SK-N-SH treated with all-trans-retinoic acid at 6 μM for 48 hours (cell line): ENCODE results near the gene SMTNL2.

Experiments
- ATAC-seq: fragments of 200-7000 bp; cut with Tn5 transposase; 3 replicates; pipeline ENCODE4 v1.9.1; 2020; ENCODE audit warnings: mild to moderate bottlenecking, moderate library complexity
- ARNTL ChIP-seq: fragments of 450-650 bp; formaldehyde crosslinking; IDR thresholded peaks from 2 replicates; pipeline ENCODE4 v1.5.0; 2020; ENCODE audit warnings: low read depth, mild to moderate bottlenecking, moderate library complexity, borderline replicate concordance
- BACH2 ChIP-seq: fragments of 250-450 bp; sonication (Bioruptor Pico); IDR thresholded peaks from 2 replicates; pipeline ENCODE4 v1.9.0; 2021; ENCODE audit warnings: mild to moderate bottlenecking, borderline replicate concordance
- CREB5 ChIP-seq: fragments of 250-450 bp; sonication (Bioruptor Pico); IDR thresholded peaks from 2 replicates; pipeline ENCODE4 v1.5.1; 2020; ENCODE audit warnings: low read depth, mild to moderate bottlenecking, moderate library complexity
- CSDC2 ChIP-seq: fragments of 250-450 bp; sonication (Bioruptor Pico); IDR thresholded peaks from 2 replicates; pipeline ENCODE4 v1.5.0; 2020; ENCODE audit warnings: mild to moderate bottlenecking, moderate library complexity
- ESRRG ChIP-seq: fragments of 250-450 bp; sonication (Bioruptor Pico); IDR thresholded peaks from 2 replicates; pipeline ENCODE4 v1.6.1; 2021; ENCODE audit warnings: mild to moderate bottlenecking
- GLIS3 ChIP-seq: fragments of 250-450 bp; sonication (Bioruptor Pico); IDR thresholded peaks from 2 replicates; pipeline ENCODE4 v1.5.0; 2020; ENCODE audit warnings: mild to moderate bottlenecking, moderate library complexity
- ISL1 ChIP-seq: fragments of 250-450 bp; sonication (Bioruptor Pico); IDR thresholded peaks from 2 replicates; pipeline ENCODE4 v2.1.2; 2022; ENCODE audit warnings: mild to moderate bottlenecking, moderate library complexity
- OSR1 ChIP-seq: fragments of 250-450 bp; sonication (Bioruptor Pico); IDR thresholded peaks from 2 replicates; pipeline ENCODE4 v1.8.0; 2022; ENCODE audit warnings: moderate library complexity, mild to moderate bottlenecking, inconsistent platforms
- PATZ1 ChIP-seq: fragments of 250-450 bp; sonication (Bioruptor Pico); IDR thresholded peaks from 2 replicates; pipeline ENCODE4 v1.8.0; 2020; ENCODE audit warnings: mild to moderate bottlenecking, moderate library complexity, borderline replicate concordance
- PPARA ChIP-seq: fragments of 250-450 bp; sonication (Bioruptor Pico); IDR thresholded peaks from 2 replicates; pipeline ENCODE4 v1.5.0; 2020; ENCODE audit warnings: mild to moderate bottlenecking, borderline replicate concordance
- SNAI2 ChIP-seq: fragments of 250-450 bp; sonication (Bioruptor Pico); IDR thresholded peaks from 2 replicates; pipeline ENCODE4 v1.5.0; 2020; ENCODE audit warnings: mild to moderate bottlenecking, moderate library complexity
- TCF4 ChIP-seq: fragments of 250-450 bp; sonication (Bioruptor Pico); IDR thresholded peaks from 2 replicates; pipeline ENCODE4 v1.8.0; 2021; ENCODE audit warnings: mild to moderate bottlenecking, moderate library complexity, borderline replicate concordance
- TOX ChIP-seq: fragments of 250-450 bp; sonication (Bioruptor Pico); IDR thresholded peaks from 2 replicates; pipeline ENCODE4 v1.8.0; 2021; ENCODE audit warnings: mild to moderate bottlenecking, moderate library complexity, borderline replicate concordance
- ZC3H10 ChIP-seq: fragments of 250-450 bp; sonication (Bioruptor Pico); IDR thresholded peaks from 2 replicates; pipeline ENCODE4 v1.5.1; 2021; ENCODE audit warnings: mild to moderate bottlenecking, moderate library complexity
- ZFP3 ChIP-seq: fragments of 250-450 bp; sonication (Bioruptor Pico); IDR thresholded peaks from 2 replicates; pipeline ENCODE4 v1.5.0; 2020; ENCODE audit warnings: mild to moderate bottlenecking, moderate library complexity
- ZFP30 ChIP-seq: fragments of 450-650 bp; formaldehyde crosslinking; IDR thresholded peaks from 2 replicates; pipeline ENCODE4 v1.5.0; 2022; ENCODE audit warnings: mild to moderate bottlenecking, moderate library complexity
- ZNF70 ChIP-seq: fragments of 450-650 bp; formaldehyde crosslinking; IDR thresholded peaks from 2 replicates; pipeline ENCODE4 v1.5.0; 2020; ENCODE audit warnings: mild to moderate bottlenecking, moderate library complexity
- ZNF8 ChIP-seq: fragments of 450-650 bp; formaldehyde crosslinking; IDR thresholded peaks from 2 replicates; pipeline ENCODE4 v1.5.0; 2020; ENCODE audit warnings: mild to moderate bottlenecking, moderate library complexity
- TF ChIP-seq, protein P1 (sequence below): fragments of 250-450 bp; sonication (Bioruptor Pico); IDR thresholded peaks from 2 replicates; pipeline ENCODE4 v1.8.0; 2021; ENCODE audit warnings: low read depth, mild to moderate bottlenecking, moderate library complexity, borderline replicate concordance
- TF ChIP-seq, protein P2 (sequence below): fragments of 250-450 bp; sonication (Bioruptor Pico); IDR thresholded peaks from 2 replicates; pipeline ENCODE4 v1.5.0; 2020; ENCODE audit warnings: mild to moderate bottlenecking, moderate library complexity

The SMTNL2 gene

DNA sequence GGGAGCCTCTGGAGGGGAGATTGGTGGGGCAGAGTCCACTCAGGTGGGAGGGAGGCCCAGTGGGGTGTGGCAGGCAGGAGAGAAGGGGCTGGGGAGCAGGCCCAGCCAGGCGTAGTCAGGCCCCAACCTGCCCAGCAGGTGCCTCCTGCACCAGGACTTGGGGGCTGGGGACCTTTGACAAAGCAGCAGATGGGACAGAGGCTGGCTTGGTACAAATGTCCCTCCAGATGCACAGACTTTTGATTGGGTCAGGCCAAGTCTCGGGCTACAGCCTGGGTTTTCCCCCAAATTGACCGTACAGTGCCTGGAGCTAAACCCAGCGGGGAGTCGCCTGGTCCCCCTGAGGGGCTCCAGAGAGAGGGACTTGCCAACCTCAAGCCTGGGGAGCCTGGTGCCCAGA, 24.4 kb upstream of the SMTNL2 start:
- no peak for ATAC-seq
- TF ChIP-seq, protein P1, sequence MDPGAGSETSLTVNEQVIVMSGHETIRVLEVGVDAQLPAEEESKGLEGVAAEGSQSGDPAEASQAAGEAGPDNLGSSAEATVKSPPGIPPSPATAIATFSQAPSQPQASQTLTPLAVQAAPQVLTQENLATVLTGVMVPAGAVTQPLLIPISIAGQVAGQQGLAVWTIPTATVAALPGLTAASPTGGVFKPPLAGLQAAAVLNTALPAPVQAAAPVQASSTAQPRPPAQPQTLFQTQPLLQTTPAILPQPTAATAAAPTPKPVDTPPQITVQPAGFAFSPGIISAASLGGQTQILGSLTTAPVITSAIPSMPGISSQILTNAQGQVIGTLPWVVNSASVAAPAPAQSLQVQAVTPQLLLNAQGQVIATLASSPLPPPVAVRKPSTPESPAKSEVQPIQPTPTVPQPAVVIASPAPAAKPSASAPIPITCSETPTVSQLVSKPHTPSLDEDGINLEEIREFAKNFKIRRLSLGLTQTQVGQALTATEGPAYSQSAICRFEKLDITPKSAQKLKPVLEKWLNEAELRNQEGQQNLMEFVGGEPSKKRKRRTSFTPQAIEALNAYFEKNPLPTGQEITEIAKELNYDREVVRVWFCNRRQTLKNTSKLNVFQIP (CRISPR knock-in tag): no peak
- no peak for TF ChIP-seq ZFP30 (CRISPR knock-in tag)
- TF ChIP-seq PPARA (CRISPR knock-in tag): no peak
- TF ChIP-seq ISL1 (CRISPR knock-in tag): no peak
- no peak for TF ChIP-seq ZC3H10 (CRISPR knock-in tag)
- TF ChIP-seq TOX: no peak
- TF ChIP-seq SNAI2 (CRISPR knock-in tag): no peak
- TF ChIP-seq ARNTL: no peak
- TF ChIP-seq CSDC2 (CRISPR knock-in tag): no peak
- no peak for TF ChIP-seq ZFP3 (CRISPR knock-in tag)
- no peak for TF ChIP-seq TCF4 (CRISPR knock-in tag)
- TF ChIP-seq CREB5: no peak
- TF ChIP-seq GLIS3 (CRISPR knock-in tag): no peak

DNA sequence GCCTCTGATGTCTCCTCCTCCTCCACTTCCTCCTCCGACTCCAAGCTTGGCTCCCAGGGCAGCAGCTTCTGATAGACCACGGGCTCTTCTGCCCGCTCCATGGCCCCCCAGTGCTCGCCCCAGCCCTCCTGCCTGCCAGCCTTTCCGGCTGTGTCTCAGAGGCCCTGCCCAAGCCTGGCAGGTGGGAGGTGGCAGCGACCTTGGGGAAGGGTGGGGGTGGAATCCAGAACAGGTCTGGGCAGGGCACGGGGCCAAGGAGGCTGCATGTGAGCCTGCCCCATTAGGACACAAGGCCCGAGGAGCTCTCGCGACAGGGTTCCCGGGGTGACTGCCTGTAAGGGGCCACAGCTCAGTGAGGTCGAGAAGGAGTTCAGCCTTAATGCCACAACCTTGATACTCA, 23.9 kb upstream of the SMTNL2 start, which contains the start of gene GGT6:
GGT6 (minus strand) TSS at position 157 of the 400 bp plus-strand sequence; CDS start at position 101, 56 bp downstream.
- no peak for ATAC-seq
- TF ChIP-seq BACH2 (no peak), CSDC2 (CRISPR knock-in tag) (no peak), CREB5 (no peak), ZNF8 (no peak), ESRRG (no peak), OSR1 (CRISPR knock-in tag) (no peak), PPARA (CRISPR knock-in tag) (no peak), ZC3H10 (CRISPR knock-in tag) (no peak), TOX (no peak), ZNF70 (CRISPR knock-in tag) (no peak)
- TF ChIP-seq, protein P1 (CRISPR knock-in tag): no peak

GRCh38 chr17:4560837-4561256, 23.5 kb upstream of the SMTNL2 start:
- TF ChIP-seq, protein P2, sequence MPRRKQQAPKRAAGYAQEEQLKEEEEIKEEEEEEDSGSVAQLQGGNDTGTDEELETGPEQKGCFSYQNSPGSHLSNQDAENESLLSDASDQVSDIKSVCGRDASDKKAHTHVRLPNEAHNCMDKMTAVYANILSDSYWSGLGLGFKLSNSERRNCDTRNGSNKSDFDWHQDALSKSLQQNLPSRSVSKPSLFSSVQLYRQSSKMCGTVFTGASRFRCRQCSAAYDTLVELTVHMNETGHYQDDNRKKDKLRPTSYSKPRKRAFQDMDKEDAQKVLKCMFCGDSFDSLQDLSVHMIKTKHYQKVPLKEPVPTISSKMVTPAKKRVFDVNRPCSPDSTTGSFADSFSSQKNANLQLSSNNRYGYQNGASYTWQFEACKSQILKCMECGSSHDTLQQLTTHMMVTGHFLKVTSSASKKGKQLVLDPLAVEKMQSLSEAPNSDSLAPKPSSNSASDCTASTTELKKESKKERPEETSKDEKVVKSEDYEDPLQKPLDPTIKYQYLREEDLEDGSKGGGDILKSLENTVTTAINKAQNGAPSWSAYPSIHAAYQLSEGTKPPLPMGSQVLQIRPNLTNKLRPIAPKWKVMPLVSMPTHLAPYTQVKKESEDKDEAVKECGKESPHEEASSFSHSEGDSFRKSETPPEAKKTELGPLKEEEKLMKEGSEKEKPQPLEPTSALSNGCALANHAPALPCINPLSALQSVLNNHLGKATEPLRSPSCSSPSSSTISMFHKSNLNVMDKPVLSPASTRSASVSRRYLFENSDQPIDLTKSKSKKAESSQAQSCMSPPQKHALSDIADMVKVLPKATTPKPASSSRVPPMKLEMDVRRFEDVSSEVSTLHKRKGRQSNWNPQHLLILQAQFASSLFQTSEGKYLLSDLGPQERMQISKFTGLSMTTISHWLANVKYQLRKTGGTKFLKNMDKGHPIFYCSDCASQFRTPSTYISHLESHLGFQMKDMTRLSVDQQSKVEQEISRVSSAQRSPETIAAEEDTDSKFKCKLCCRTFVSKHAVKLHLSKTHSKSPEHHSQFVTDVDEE (CRISPR knock-in tag): no peak
- TF ChIP-seq PATZ1 (CRISPR knock-in tag) (no peak), TCF4 (CRISPR knock-in tag) (no peak), ZNF8 (no peak), ESRRG (no peak), PPARA (CRISPR knock-in tag) (no peak), ARNTL (no peak), GLIS3 (CRISPR knock-in tag) (no peak), ZC3H10 (CRISPR knock-in tag) (no peak), SNAI2 (CRISPR knock-in tag) (no peak)
- TF ChIP-seq, protein P1 (CRISPR knock-in tag): no peak
- ATAC-seq: no peak
